ENCODE results near the gene MYPN.
A peak's percentile ranks its signal among the peaks of the same experiment; 100 is the strongest.
"Not testable (repeated sequence)": the region's sequence is repeated elsewhere in the genome, so short reads cannot be mapped to it uniquely, and the experiment has no call there.

MYPN gene

GRCh38 chr10:68109331-68109730, at the start of gene MYPN:
TSS of gene MYPN (plus strand) at chr10:68109488. CDS start at chr10:68121439, 11,951 bp downstream.
- no peak for DNase-seq

- no peak for DNase-seq
Measured at GRCh38 chr10:68067029-68067428, 42.3 kb upstream of the MYPN start.

- no peak for DNase-seq
Measured at GRCh38 chr10:68067508-68067907, 41.8 kb upstream of the MYPN start.

DNA sequence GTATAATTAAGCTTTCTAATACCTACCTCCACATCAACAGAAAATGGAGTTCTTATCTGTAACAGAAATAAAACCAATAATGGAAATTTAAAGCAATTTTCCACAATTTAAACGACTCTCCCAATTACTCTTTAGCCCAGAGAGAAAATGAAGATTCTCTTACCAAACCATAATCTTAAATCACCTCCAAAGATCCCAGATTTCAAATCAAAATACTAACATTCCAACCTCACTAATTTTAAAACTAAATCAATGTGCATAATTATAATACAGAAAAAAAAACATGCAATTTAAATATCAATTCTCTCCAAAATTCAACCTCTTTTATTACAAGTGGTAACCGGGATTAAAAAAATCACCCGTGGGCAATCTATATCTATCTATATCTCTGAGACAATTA, 35.7 kb upstream of the MYPN start:
- DNase-seq: no peak

- peak in 1 of 2 donors; percentile 21 for DNase-seq
Measured at GRCh38 chr10:68074031-68074774, 35.1 kb upstream of the MYPN start.

- peak; percentile 89 to 92 for DNase-seq
Measured at GRCh38 chr10:68074775-68075549, 34.3 kb upstream of the MYPN start, which contains the start of gene HERC4. TSS of gene HERC4 (minus strand) at chr10:68075283. CDS start at chr10:68073108, 2,175 bp downstream.

GRCh38 chr10:68075550-68076004, 33.7 kb upstream of the MYPN start:
- DNase-seq: no peak

DNA sequence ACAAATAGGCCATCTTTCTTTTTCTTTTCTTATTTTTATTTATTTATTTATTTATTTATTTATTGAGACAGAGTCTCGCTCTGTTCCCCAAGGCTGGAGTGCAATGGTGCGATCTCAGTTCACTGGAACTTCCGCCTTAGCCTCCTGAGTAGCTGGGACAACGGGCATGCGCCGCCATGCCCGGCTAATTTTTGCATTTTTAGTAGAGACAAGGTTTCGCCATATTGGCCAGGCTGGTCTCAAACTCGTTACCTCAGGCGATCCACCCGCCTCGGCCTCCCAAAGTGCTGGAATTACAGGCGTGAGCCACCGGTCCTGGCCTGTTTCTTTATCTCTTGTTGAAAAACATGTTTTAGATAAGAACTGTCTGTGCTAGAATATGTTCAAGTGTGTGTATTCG, 33.2 kb upstream of the MYPN start:
- not testable (repeated sequence) for DNase-seq

DNA sequence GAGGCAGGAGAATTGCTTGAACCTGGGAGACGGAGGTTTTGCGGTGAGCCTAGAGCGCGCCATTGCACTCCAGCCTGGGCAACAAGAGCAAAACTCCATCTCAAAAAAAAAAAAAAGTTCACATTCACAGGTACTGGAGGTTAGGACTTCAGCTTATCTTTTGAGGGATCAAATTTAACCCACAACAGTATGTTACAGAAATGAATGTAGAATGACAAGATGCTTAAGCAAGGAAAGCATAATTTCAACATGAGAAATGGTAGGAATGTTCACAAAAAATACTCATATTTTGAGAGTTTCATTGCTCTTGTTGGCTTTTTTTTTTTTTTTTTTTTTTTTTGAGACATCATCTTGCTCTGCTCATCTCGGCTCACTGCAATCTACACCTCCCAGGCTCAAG, 32.3 kb upstream of the MYPN start:
- DNase-seq: no peak

DNA sequence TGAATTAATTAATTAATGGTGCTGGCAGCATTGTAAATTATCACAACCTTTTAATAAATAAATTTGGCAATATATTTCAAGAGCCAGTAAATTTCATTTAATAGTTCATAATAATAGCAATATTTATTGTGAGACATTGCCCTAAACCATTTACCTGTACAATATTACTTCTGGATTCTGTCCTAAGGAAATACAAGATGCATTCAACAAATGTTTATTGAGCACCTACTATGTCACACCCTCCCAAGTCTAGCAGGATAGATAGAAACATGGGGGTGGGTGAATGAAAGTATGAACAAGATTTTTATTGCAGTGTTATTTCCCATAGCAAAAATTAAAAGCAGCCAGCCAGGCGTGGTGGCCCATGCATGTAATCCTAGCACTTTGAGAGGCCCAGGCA, 29.9 kb upstream of the MYPN start:
- DNase-seq: no peak

DNA sequence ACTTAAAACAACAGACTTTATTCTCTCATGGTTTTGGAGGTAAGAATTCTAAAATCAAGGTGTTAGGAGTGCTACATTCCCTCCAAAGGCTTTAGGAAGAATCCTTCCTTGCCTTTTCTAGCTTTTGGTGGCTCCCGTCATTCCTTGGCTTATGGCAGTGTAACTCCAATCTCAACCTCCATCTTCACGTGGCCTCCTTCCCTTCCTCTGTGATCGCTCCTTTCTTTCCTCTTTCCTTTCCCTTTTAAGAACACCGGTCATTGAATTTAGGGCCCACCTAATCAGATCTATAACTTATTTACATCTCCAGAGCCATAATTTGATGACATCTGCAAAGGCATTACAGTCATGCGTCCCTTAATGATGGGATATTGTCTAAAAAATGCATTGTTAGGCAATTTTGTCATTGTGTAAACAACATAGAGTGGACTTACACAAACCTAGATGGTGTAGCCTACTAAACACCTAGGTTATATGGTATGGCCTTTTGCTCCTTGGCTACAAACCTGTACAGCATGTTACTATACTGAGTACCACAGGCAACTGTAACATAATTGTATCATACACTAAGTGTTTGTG, 28.3 kb upstream of the MYPN start:
- no peak for DNase-seq

GRCh38 chr10:68081916-68082315, 27.4 kb upstream of the MYPN start:
- no peak for DNase-seq

GRCh38 chr10:68082872-68083271, 26.4 kb upstream of the MYPN start:
- DNase-seq: peak in 1 of 2 donors; percentile 44

DNA sequence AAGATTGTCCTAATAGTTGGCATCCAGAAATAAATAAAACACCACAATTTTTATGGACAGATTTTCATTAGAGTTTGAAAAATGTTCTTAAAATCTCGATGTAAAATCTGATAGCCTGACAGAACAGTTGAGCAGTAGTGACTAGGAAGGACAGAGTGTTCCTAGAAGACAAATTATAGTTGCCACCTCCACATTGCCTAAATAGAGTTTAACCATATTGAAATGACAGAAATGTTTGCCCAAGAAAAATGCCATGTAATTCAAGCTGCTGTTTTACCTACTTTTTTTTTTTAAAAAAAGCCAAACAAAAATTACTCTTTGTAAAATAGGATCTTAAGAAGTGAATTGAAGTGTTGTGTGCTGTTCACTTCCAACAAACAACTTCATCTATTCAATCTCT, 25.3 kb upstream of the MYPN start:
- DNase-seq: no peak

- DNase-seq: no peak
Measured at GRCh38 chr10:68084469-68084868, 24.8 kb upstream of the MYPN start.

- DNase-seq: no peak
Measured at GRCh38 chr10:68086011-68086410, 23.3 kb upstream of the MYPN start.

DNA sequence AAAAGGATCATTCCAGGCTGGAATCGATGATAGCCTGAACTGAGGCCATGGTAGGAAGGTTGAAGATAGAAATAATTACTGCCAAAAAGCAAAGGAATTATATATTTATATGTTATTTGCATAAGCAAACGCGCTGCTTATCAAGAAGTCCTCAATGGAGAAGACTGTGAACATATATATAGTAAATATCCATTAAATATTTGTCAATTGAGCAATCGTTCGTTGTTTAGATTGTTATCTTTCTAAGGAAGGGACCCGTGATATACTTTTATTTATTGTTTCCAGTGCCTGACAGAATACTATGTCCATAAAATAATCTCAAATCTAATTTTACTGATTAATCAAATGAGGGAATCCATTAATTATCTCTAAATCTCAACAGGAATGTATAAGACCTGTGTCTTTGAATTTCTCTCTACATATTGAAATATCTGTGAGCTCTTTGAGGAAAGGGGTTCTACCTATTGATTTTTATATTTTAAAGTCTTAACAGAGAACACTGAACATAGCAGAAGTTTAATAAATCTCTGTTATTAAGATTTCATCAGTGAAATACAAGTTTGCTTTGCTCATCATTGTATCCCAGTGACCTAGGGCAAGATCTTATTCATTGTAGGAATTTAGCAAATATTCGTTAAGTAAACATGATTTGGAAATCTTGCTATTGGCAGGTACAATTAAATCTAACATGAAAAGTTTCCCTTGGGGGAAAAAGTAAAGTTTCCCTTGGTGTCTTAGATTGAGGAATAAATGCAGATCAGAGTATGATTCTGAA, 22.2 kb upstream of the MYPN start:
- no peak for DNase-seq

DNA sequence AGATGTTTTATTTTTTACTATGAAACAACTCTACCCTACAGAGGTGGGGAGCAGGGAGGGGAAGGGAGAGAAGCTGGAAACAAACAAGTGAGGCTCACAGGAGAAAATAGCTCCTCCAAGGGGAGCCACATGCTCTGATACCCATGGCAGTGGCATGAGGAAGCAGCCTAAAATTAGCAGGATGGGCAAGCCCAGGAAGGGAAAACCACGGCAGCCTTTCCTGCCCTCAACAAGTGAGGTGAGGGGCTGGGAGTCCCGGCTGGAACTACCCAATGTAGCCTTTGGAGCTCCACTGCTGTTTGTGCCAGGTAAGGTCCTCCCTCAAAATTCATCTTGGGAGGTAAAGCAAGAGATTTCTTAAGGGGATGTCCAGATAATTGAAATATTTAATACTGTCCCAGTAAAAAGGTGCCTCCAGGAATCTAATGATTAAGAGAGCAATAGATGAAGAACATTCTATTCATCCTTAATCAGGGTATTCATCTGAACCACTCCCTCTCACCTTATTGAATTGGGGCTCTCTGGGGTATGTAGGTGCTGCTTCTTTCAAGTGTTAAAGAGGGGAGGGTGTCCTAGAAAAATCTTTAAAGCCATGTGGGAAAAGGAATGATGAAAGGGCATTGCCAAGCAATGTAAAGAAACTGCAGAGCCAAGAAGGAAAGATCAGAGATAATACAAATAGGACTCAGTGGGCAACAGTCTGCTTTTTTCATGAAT, 21.4 kb upstream of the MYPN start:
- no peak for DNase-seq

DNA sequence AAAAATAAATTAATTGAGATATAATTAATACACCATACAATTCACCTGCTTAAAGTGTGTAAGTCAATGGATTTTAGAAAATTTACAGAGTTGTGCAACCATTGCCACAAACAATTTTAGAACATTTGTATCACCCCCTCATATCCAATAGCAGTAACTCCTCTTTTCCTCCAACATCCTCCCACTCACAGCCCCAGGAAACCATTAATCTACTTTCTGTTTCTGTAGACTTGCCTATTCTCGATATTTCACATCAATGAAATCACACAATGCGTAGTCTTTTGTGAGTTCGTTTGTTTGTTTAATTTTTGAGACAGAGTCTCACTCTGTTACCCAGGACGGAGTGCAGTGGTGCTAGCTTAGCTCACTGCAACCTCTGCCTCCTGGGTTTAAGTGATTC, 20.5 kb upstream of the MYPN start:
- no peak for DNase-seq

GRCh38 chr10:68090586-68090985, 18.7 kb upstream of the MYPN start:
- DNase-seq: no peak

DNA sequence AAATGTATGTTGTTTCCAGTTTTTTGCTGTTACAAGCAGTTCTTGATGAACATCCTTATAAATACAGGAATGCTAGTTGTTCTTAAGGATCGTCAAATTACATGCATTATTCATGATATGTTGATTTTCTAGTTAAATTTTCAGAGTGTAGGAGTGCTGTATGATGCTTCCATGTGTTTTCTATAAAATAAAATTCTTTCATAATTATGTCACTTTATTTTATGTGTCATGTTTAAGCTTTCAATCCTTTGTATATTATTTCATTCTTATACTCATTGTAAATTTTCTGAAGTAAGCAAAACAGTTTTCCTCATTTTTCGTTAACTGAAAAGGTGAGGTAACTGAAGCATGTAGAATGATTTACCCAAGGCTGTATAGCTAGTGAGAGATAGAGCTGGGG, 16.8 kb upstream of the MYPN start:
- DNase-seq: no peak

DNA sequence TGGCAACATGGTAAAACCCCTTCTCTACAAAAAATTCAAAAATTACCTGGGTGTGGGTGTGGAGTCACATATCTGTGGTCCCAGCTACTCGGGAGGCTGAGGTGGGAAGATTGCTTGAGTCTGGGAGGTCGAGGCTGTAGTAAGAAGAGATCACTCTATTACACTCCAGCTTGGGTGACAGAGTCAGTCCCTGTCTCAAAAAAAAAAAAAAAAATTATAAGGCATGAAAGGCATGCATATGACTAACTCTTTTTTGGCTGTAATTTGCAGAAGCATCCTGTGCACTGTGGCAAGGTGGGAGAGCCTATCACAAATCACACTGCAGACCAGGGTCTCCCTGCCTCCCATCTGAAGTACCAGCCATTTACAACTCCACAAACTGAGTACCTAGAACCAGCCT, 14.1 kb upstream of the MYPN start:
- DNase-seq: no peak

Measured in hippocampal formation (tissue), 2 donors.